Body of pancreas (tissue), 4 donors: ENCODE measurements around the gene PTCHD4.

Experiments
- CTCF ChIP-seq, 7 experiments: fragments of 450-650 bp in 4 of 7; fragments of 200-600 bp in 3 of 7; sonication (generic) in 3 of 7; IDR thresholded peaks; one replicate each; pipeline ENCODE4 v1.5.1; 2016 to 2019; ENCODE audit warnings: antibody characterized with exemption in 7 of 7
- POLR2A ChIP-seq, 3 donors: fragments of 450-650 bp; IDR thresholded peaks; one replicate each; pipeline ENCODE4 v1.6.1; 2016; ENCODE audit warnings: antibody characterized with exemption in 3 of 3, mild to moderate bottlenecking in 2 of 3

- TF ChIP-seq CTCF (IDR thresholded peaks at IDR 0.05) = no peak
- TF ChIP-seq POLR2A (IDR thresholded peaks at IDR 0.05) = no peak
Observed at GRCh38 chr6:48098923-48099322, 12.1 kb downstream of the PTCHD4 start.
